H54 (cell line): ENCODE measurements around the gene TENT4A.

Experiments used
- DNase-seq: peaks from one replicate; pipeline ENCODE4 v3.0.0; 2011; ENCODE audit warnings: low spot score, mixed read lengths; ENCODE audit not compliant: insufficient read length
- FAIRE-seq: peaks from 3 replicates; lab custom pipeline; 2011; peaks lifted over from hg19 to GRCh38; lab: Jason Lieb, UNC
- POLR2A ChIP-seq: IDR thresholded peaks from 2 replicates; pipeline ENCODE4 v1.6.1; 2011; ENCODE audit warnings: low read depth, mild to moderate bottlenecking, low read length

Gene TENT4A

DNA sequence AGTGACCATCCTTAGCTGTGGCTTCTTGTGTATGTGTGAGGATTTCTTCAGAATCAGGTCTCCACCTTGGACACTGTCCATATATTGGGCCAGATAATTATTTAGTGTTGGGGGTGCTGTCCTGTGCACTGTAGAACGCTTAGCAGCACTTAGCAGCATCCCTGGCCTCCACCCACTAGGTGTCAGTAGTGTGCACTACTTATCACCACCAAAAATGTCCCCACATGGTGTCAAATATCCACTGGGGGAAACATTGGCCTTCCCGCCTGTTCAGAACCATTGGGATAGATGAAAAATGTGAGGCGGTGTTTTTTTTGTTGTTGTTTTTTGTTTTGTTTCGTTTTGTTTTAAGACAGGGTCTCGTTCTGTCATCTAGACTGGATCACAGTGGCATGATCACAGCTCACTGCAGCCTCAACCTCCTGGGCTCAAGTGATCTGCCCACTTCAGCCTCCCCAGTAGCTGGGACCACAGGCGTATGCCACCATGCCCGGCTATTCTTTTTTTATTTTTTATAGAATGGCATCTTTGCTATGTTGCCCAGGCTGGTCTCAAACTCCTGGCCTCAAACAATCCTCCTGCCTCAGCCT lies 67.7 kb downstream of the TENT4A start:
- no peak for TF ChIP-seq POLR2A
- FAIRE-seq = no peak
- DNase-seq = peak; percentile 51

DNA sequence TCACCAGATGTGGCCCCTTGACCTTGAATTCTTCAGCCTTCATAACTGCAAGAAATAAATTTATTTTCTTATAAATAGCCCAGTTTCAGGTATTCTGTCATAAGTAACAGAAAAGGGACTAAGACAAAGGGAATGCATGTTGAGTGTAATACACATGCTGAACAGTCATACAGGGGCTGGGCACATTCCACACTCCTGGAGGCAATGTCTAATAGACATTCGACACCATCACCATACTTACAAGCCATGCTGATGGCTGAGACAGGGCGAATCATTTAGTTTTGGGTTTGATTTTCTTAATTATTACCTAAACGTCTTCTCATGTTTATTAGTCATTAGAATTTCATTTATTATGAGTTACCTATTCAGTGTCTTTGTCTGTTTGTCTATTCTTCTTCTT lies 68.5 kb downstream of the TENT4A start:
- no peak for TF ChIP-seq POLR2A
- DNase-seq (peak; percentile 46), FAIRE-seq (no peak)

DNA sequence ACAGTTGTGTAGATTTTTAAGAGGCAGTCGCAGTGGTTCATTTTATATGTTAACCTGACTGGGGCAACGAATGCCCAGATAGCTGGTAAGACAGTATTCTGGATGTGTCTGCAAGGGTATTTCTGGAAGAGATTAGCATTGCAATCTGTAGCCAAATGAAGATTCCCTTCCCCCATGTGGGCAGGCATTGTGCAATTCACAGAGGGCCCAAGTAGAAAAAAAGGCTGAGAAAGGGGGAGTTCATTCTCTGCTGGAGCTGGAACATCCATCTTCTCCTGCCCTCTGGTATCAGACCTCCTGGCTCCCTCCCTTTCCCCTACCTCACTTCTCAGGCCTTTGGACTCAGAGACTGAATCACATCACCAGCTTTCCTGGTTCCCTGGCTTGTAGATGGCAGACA lies 70.6 kb downstream of the TENT4A start:
- DNase-seq (no peak), FAIRE-seq (no peak)
- TF ChIP-seq POLR2A = no peak

DNA sequence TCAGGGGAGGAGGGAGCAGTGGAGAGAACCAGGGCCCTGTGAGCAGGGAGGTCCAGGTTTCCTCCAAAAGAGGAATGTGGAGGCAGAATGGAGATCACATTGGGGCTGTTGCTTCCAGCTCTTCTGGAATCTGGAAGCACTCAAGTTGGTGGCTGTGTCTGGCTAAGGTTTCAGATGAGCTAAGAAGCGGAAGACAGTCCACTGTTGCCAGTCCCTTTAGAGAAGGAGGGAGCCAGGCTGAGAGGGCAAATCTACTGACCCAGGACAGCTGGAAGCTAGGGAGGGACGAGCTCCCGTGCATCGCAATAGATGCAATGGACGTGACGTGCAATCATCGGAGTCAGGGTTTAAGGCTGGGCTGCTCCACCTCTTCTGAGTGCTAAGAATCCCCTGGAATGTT lies 71.2 kb downstream of the TENT4A start:
- no peak for TF ChIP-seq POLR2A
- DNase-seq = no peak
- FAIRE-seq = no peak

GRCh38 chr5:6785161-6785860 lies 72.1 kb downstream of the TENT4A start:
- FAIRE-seq (no peak), DNase-seq (no peak)
- TF ChIP-seq POLR2A = no peak

GRCh38 chr5:6785861-6786180 lies 72.6 kb downstream of the TENT4A start:
- no peak for DNase-seq
- no peak for FAIRE-seq
- no peak for TF ChIP-seq POLR2A

GRCh38 chr5:6786786-6787495 lies 73.7 kb downstream of the TENT4A start:
- DNase-seq = no peak
- FAIRE-seq = no peak
- no peak for TF ChIP-seq POLR2A

DNA sequence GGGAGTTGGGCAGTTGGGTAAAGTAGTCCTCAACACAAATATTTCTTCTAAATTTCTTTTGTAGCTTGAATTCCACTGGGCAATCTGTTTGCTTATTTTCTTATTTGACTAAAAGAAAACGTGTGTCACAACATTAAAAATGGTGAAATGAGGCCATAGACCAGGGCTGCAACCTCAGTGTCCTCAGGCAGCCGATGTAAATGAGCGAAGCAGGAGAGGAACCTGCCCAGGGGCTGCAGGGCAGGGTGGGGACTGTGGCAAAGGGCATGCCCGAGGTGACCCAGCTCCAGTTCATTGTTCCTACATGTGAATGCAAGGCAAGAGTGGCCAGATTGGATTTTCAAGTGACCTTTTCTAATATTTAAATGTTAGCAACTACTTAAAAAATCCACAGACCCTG lies 74.7 kb downstream of the TENT4A start:
- TF ChIP-seq POLR2A = no peak
- DNase-seq (no peak), FAIRE-seq (no peak)

DNA sequence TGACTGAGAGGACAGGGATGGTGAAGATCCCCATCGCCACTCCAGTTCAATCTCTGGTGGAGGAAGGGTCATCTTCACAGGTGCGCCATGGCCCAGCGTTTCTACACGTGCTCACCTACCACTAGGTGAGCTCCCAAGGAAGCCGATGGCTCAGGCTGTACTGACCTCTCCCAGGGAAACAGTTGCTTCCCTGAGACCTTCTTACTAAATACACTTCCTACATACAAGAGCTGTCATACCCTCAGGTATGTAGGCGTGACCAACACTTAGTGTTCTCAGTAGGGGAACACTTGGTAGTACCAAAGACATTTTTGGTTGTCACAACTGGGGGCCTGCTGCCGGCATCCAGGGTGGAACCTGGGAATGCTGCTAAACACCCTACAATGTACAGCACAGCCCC lies 75.2 kb downstream of the TENT4A start:
- no peak for DNase-seq
- FAIRE-seq = no peak

GRCh38 chr5:6788956-6789649 lies 75.9 kb downstream of the TENT4A start:
- DNase-seq (no peak), FAIRE-seq (no peak)
- TF ChIP-seq POLR2A = no peak

More for the DNA sequence above, 75.2 kb downstream of the TENT4A start:
- TF ChIP-seq POLR2A = no peak

- FAIRE-seq (no peak), DNase-seq (no peak)
- TF ChIP-seq POLR2A = no peak
Measured at GRCh38 chr5:6790346-6790865, 77.2 kb downstream of the TENT4A start.

DNA sequence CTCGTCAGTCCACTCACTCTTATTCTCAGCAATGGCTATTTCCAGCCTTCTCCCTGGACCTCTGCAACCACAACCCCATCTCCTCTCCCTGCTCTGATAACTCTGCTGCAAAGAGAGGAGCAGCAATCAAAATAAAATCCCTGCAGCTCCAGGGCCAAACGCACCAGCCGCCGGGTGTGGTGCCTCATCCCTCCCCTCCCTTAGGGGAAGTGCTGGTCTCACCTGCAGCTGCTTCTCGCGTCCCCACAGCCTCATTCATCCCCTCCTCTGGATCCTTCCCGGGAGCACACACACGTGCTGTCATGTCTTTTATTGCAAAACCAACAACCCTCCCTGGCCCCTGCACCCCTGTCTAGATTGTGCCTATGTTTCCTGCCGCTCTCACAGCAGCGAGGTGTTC lies 77.8 kb downstream of the TENT4A start:
- FAIRE-seq = no peak

GRCh38 chr5:6792376-6792775 lies 79.1 kb downstream of the TENT4A start:
- FAIRE-seq = no peak
- DNase-seq = no peak

More for the DNA sequence above, 77.8 kb downstream of the TENT4A start:
- DNase-seq = no peak
- no peak for TF ChIP-seq POLR2A

GRCh38 chr5:6792911-6793471 lies 79.8 kb downstream of the TENT4A start:
- no peak for DNase-seq
- FAIRE-seq = no peak
- no peak for TF ChIP-seq POLR2A

More at GRCh38 chr5:6792376-6792775, 79.1 kb downstream of the TENT4A start:
- TF ChIP-seq POLR2A = no peak
